Neural progenitor cell (in vitro differentiated cells): ENCODE results near the gene KRTAP1-1. TPM values are rescaled to one million over a fixed set of nuclear protein-coding genes. Genes with fewer than 3 reads are reported as not detected.

Experiments used
- DNase-seq: peaks from one replicate; pipeline ENCODE4 v3.0.0-alpha.2; 2016; ENCODE audit warnings: low spot score
- H2AFZ ChIP-seq: fragments of 200-600 bp; sonication (generic); replicated peaks from 2 replicates; pipeline ENCODE4 v1.6.1; 2016; ENCODE audit warnings: antibody characterized with exemption
- H3F3A ChIP-seq: fragments of 200-600 bp; sonication (generic); 2 replicates; pipeline ENCODE4 v1.6.1; 2016; ENCODE audit warnings: antibody characterized with exemption, low read depth
- H3K27ac ChIP-seq: fragments of 200-600 bp; sonication (generic); 2 replicates; pipeline ENCODE4 v1.5.1; 2016; ENCODE audit warnings: mild to moderate bottlenecking
- H3K27me3 ChIP-seq: fragments of 200-600 bp; sonication (generic); 2 replicates; pipeline ENCODE4 v1.6.1; 2016; ENCODE audit warnings: mild to moderate bottlenecking, moderate library complexity
- H3K36me3 ChIP-seq: fragments of 200-600 bp; sonication (generic); 2 replicates; pipeline ENCODE4 v1.5.1; 2016
- H3K4me1 ChIP-seq: fragments of 200-600 bp; sonication (generic); 2 replicates; pipeline ENCODE4 v1.6.1; 2016; ENCODE audit warnings: mixed run types
- H3K4me2 ChIP-seq: fragments of 200-600 bp; sonication (generic); 2 replicates; pipeline ENCODE4 v1.6.1; 2016
- H3K4me3 ChIP-seq: fragments of 200-600 bp; sonication (generic); 2 replicates; pipeline ENCODE4 v1.5.1; 2016
- H3K79me2 ChIP-seq: fragments of 200-600 bp; sonication (generic); 2 replicates; pipeline ENCODE4 v1.6.1; 2016; ENCODE audit warnings: low read depth
- H3K9ac ChIP-seq: fragments of 200-600 bp; sonication (generic); 2 replicates; pipeline ENCODE4 v1.6.1; 2016
- H3K9me3 ChIP-seq: fragments of 200-600 bp; sonication (generic); 2 replicates; pipeline ENCODE4 v1.5.1; 2016; ENCODE audit warnings: low read depth
- H4K20me1 ChIP-seq: fragments of 200-600 bp; sonication (generic); 2 replicates; pipeline ENCODE4 v1.6.1; 2016; ENCODE audit warnings: low read depth
- H3K27ac Mint-ChIP-seq: 3 replicates; pipeline ENCODE4 v1.8.0; 2021; ENCODE audit warnings: mixed read lengths
- H3K27me3 Mint-ChIP-seq: 2 replicates; pipeline ENCODE4 v1.8.0; 2022; ENCODE audit warnings: low read depth, mild to moderate bottlenecking, inconsistent platforms, moderate library complexity, mixed read lengths; ENCODE audit not compliant: insufficient read depth
- H3K36me3 Mint-ChIP-seq: 3 replicates; pipeline ENCODE4 v1.8.0; 2021; ENCODE audit warnings: mixed read lengths
- H3K4me1 Mint-ChIP-seq: 3 replicates; pipeline ENCODE4 v1.8.0; 2021; ENCODE audit warnings: mixed read lengths
- H3K4me3 Mint-ChIP-seq: 3 replicates; pipeline ENCODE4 v1.8.0; 2021; ENCODE audit warnings: mild to moderate bottlenecking, moderate library complexity, mixed read lengths
- H3K9me3 Mint-ChIP-seq: 3 replicates; pipeline ENCODE4 v1.8.0; 2020; ENCODE audit warnings: mixed read lengths
- CTCF ChIP-seq: fragments of 200-600 bp; sonication (generic); IDR thresholded peaks from 2 replicates; pipeline ENCODE4 v1.5.1; 2017; ENCODE audit warnings: antibody characterized with exemption, mild to moderate bottlenecking
- EZH2 ChIP-seq: fragments of 200-600 bp; sonication (generic); IDR thresholded peaks from 2 replicates; pipeline ENCODE4 v1.6.1; 2017; ENCODE audit warnings: antibody characterized with exemption, mild to moderate bottlenecking, moderate library complexity
- EZH2phosphoT487 ChIP-seq: fragments of 200-600 bp; sonication (generic); IDR thresholded peaks from 2 replicates; pipeline ENCODE4 v1.6.1; 2017; ENCODE audit warnings: antibody characterized with exemption
- total RNA-seq: library from RNA; depleted of rRNA; stranded (reverse); fragments of >200 nt; gene quantifications from 2 replicates; pipeline ENCODE4 v1.2.3, GENCODE V29; 2015; ENCODE audit warnings: low replicate concordance

Gene KRTAP1-1
- total RNA-seq, 1 donor from 2014 or later, result not detected

GRCh38 chr17:41076788-41077187, 35.5 kb upstream of the KRTAP1-1 start:
- no peaks in the 10 kb centered on the region for H3K9me3 Mint-ChIP-seq
- H3K9ac ChIP-seq, result no peak overlapping the region
- H3K27ac ChIP-seq, result no peak overlapping the region
- no peaks in the 10 kb centered on the region for H3K4me1 Mint-ChIP-seq
- no peak overlapping the region for H3K4me3 Mint-ChIP-seq
- no peak overlapping the region for H2AFZ ChIP-seq
- no peaks in the 10 kb centered on the region for H3K36me3 Mint-ChIP-seq
- no peaks in the 10 kb centered on the region for H3K79me2 ChIP-seq
- H4K20me1 ChIP-seq, result no peaks in the 10 kb centered on the region
- TF ChIP-seq EZH2 (no peak), EZH2phosphoT487 (no peak), CTCF (no peak)
- no peaks in the 10 kb centered on the region for H3K4me1 ChIP-seq
- no peak overlapping the region for H3K4me2 ChIP-seq
- H3K27me3 Mint-ChIP-seq, result no peaks in the 10 kb centered on the region
- H3K36me3 ChIP-seq, result no peaks in the 10 kb centered on the region
- H3K27me3 ChIP-seq, result no peaks in the 10 kb centered on the region
- H3K9me3 ChIP-seq, result no peaks in the 10 kb centered on the region
- DNase-seq, result no peak
- H3K4me3 ChIP-seq, result no peak overlapping the region
- no peaks in the 10 kb centered on the region for H3F3A ChIP-seq
- no peak overlapping the region for H3K27ac Mint-ChIP-seq

- Histone ChIP-seq H3K79me2 (no peaks in the 10 kb centered on the region), H3K27me3 (no peaks in the 10 kb centered on the region), H3K9me3 (no peaks in the 10 kb centered on the region), H3F3A (no peaks in the 10 kb centered on the region), H3K27ac (no peak overlapping the region), H2AFZ (no peak overlapping the region), H4K20me1 (no peaks in the 10 kb centered on the region), H3K4me1 (no peaks in the 10 kb centered on the region), H3K4me3 (no peak overlapping the region), H3K36me3 (no peaks in the 10 kb centered on the region), H3K4me2 (no peak overlapping the region), H3K9ac (no peak overlapping the region)
- TF ChIP-seq EZH2phosphoT487 (no peak), EZH2 (no peak), CTCF (no peak)
- Mint-ChIP-seq H3K36me3 (no peaks in the 10 kb centered on the region), H3K27me3 (no peaks in the 10 kb centered on the region), H3K27ac (no peak overlapping the region), H3K4me3 (no peak overlapping the region), H3K4me1 (no peaks in the 10 kb centered on the region), H3K9me3 (no peaks in the 10 kb centered on the region)
- no peak for DNase-seq
These were observed 32.4 kb upstream of the KRTAP1-1 start for GRCh38 chr17:41073676-41074075.

- H3F3A ChIP-seq, result no peaks in the 10 kb centered on the region
- no peaks in the 10 kb centered on the region for H3K27me3 ChIP-seq
- Mint-ChIP-seq H3K36me3 (no peaks in the 10 kb centered on the region), H3K4me1 (no peaks in the 10 kb centered on the region), H3K4me3 (no peak overlapping the region), H3K9me3 (no peaks in the 10 kb centered on the region), H3K27me3 (no peaks in the 10 kb centered on the region), H3K27ac (no peak overlapping the region)
- no peak overlapping the region for H3K4me3 ChIP-seq
- H2AFZ ChIP-seq, result no peak overlapping the region
- no peaks in the 10 kb centered on the region for H3K9me3 ChIP-seq
- H3K27ac ChIP-seq, result no peak overlapping the region
- no peaks in the 10 kb centered on the region for H3K79me2 ChIP-seq
- H4K20me1 ChIP-seq, result no peaks in the 10 kb centered on the region
- no peak overlapping the region for H3K9ac ChIP-seq
- no peak for TF ChIP-seq CTCF
- no peak for TF ChIP-seq EZH2
- no peak for TF ChIP-seq EZH2phosphoT487
- H3K4me1 ChIP-seq, result no peaks in the 10 kb centered on the region
- no peaks in the 10 kb centered on the region for H3K36me3 ChIP-seq
- no peak for DNase-seq
- no peak overlapping the region for H3K4me2 ChIP-seq
These were observed 30.5 kb upstream of the KRTAP1-1 start for GRCh38 chr17:41071606-41072360.
